ENCODE data around the gene MYG1. TPM values are rescaled to one million over a fixed set of nuclear protein-coding genes. Genes with fewer than 3 reads are reported as not detected.

The MYG1 gene
- polyA plus RNA-seq, 2 of the 4 experiments (the other 2 are of a cell fraction): 55.9 to 75.2 TPM

- CTCF ChIA-PET: interaction anchor here (0.7 to 28.2 kb wide), 15 partner anchors 8 to 229 kb away, joined by 3 to 1046 read pairs (median 3); partner anchors contain the start of genes AAAS and ITGB7
Measured at GRCh38 chr12:53295070-53295890, 4.2 kb upstream of the MYG1 start, which contains the start of gene PFDN5. PFDN5 (plus strand) TSS chr12:53295542; CDS start chr12:53295568, 26 bp downstream.

More at GRCh38 chr12:53295070-53295890, 4.2 kb upstream of the MYG1 start, which contains the start of gene PFDN5:
- peak; percentile 13 for FAIRE-seq
- H3K4me2 ChIP-seq: peak within 1 kb of the TSS; percentile 84
- POLR2A ChIA-PET: interaction anchor here (0.6 to 2.2 kb wide), 19 partner anchors 9 to 229 kb away, joined by 3 to 17 read pairs (median 4); partner anchors contain the start of genes AAAS, CSAD, ESPL1 and SPRYD3
- no peak for TF ChIP-seq FOXS1 (CRISPR knock-in tag; IDR thresholded peaks at IDR 0.05)
- TF ChIP-seq JUN (IDR thresholded peaks at IDR 0.05): peak; percentile 34 to 88; a peak in 3 of 5 replicates
- TF ChIP-seq USF2 (IDR thresholded peaks at IDR 0.05): no peak
- TF ChIP-seq POLR2A (IDR thresholded peaks at IDR 0.05; ENCODE audit: low read length): peak; percentile 79
- no peak for TF ChIP-seq EHMT2 (IDR thresholded peaks at IDR 0.05; ENCODE audit: low read depth)
- TF ChIP-seq MAZ (IDR thresholded peaks at IDR 0.05; ENCODE audit: borderline replicate concordance, low read depth, low read length): no peak
- peak; percentile 77; the same call in 1 of the 3 replicates for TF ChIP-seq BCL3 (IDR thresholded peaks at IDR 0.05)
- no peak for TF ChIP-seq RCOR1 (IDR thresholded peaks at IDR 0.05; ENCODE audit: low read depth, low read length)
- TF ChIP-seq HOXB13 (CRISPR knock-in tag; IDR thresholded peaks at IDR 0.05; ENCODE audit: low read depth): no peak
- peak; percentile 80 for TF ChIP-seq MAX (IDR thresholded peaks at IDR 0.05)
- no peak for TF ChIP-seq RARB (CRISPR knock-in tag; IDR thresholded peaks at IDR 0.05)
- TF ChIP-seq SREBF2 (IDR thresholded peaks at IDR 0.05): no peak
- TF ChIP-seq RNF2 (IDR thresholded peaks at IDR 0.05; ENCODE audit: borderline replicate concordance, low read depth): no peak
- no peak for TF ChIP-seq SMC3 (IDR thresholded peaks at IDR 0.05)
- no peak for TF ChIP-seq EP300 (IDR thresholded peaks at IDR 0.05)
- TF ChIP-seq FOSB (CRISPR knock-in tag; IDR thresholded peaks at IDR 0.05): no peak
- no peak for TF ChIP-seq ESRRA (IDR thresholded peaks at IDR 0.05; ENCODE audit: borderline replicate concordance, low read length)
- peak; percentile 78 for TF ChIP-seq PHF8 (IDR thresholded peaks at IDR 0.05; ENCODE audit: borderline replicate concordance, low read depth)
- TF ChIP-seq ZSCAN20 (CRISPR knock-in tag; IDR thresholded peaks at IDR 0.05): no peak
- peak; percentile 83 for TF ChIP-seq KDM5A (IDR thresholded peaks at IDR 0.05)
- TF ChIP-seq MYC (IDR thresholded peaks at IDR 0.05; ENCODE audit: borderline replicate concordance, low read length): peak; percentile 63; the same call in 1 of the 2 replicates
- no peak for TF ChIP-seq FOSL2 (IDR thresholded peaks at IDR 0.05)
- no peak for TF ChIP-seq FOSL2 (CRISPR knock-in tag; IDR thresholded peaks at IDR 0.05)
- TF ChIP-seq NR3C1 (IDR thresholded peaks at IDR 0.05): no peak
- no peak for TF ChIP-seq ZC3H11A (IDR thresholded peaks at IDR 0.05)
- no peak for TF ChIP-seq BHLHE40 (IDR thresholded peaks at IDR 0.05; ENCODE audit: low read depth, low read length)
- TF ChIP-seq ELK1 (IDR thresholded peaks at IDR 0.05; ENCODE audit: low read depth, low read length): no peak
- TF ChIP-seq CBX8 (IDR thresholded peaks at IDR 0.05): no peak
- no peak for TF ChIP-seq HOXB5 (CRISPR knock-in tag; IDR thresholded peaks at IDR 0.05)
- no peak for TF ChIP-seq TP53 (CRISPR knock-in tag; IDR thresholded peaks at IDR 0.05)
- no peak for TF ChIP-seq CEBPB (IDR thresholded peaks at IDR 0.05)
- no peak for TF ChIP-seq ATOH8 (CRISPR knock-in tag; IDR thresholded peaks at IDR 0.05; ENCODE audit: low read depth)
- no peak for TF ChIP-seq HOXA7 (CRISPR knock-in tag; IDR thresholded peaks at IDR 0.05)
- no peak for TF ChIP-seq HES2 (IDR thresholded peaks at IDR 0.05)
- peak; percentile 83 to 88 for ATAC-seq
- DNase-seq (ENCODE audit: low read depth in 1 of 2, low spot score in 1 of 2): peak; percentile 88 to 96
- peak within 1 kb of the TSS; percentile 85 to 92 for H3K27ac ChIP-seq
- no peaks in the 10 kb centered on the region for H3K9me3 ChIP-seq
- peak within 1 kb of the TSS; percentile 75 for H3K4me3 ChIP-seq
- peaks cover 34% of the 10 kb centered on the region for H3K4me1 ChIP-seq
- WGBS (ENCODE audit: missing lambda C conversion rate): 3% methylated on average over 42 of the region's 42 CpGs

Data from A549 (cell line).